PC-3 (cell line): ENCODE data around the gene KLHL34. TPM values are rescaled to one million over a fixed set of nuclear protein-coding genes. Genes with fewer than 3 reads are reported as not detected.

ENCODE experiments used
- ATAC-seq: fragments of 200-7000 bp; cut with Tn5 transposase; 2 replicates; pipeline ENCODE4 v1.9.1; 2020; ENCODE audit warnings: mild to moderate bottlenecking, moderate library complexity
- BruUV-seq: library from RNA; stranded (reverse); fragments of 400-500 nt; replicated peaks from 2 replicates; lab custom pipeline; 2021; lab: Mats Ljungman, UMichigan
- CTCF ChIA-PET: fragments of 300-600 bp; sonication (Branson Sonifier 250); formaldehyde crosslinking; loops from one replicate; lab custom pipeline; 2022; ENCODE audit warnings: antibody characterized with exemption; lab: Charles Lee
- POLR2A ChIA-PET: fragments of 300-600 bp; sonication (Branson Sonifier 250); formaldehyde crosslinking; loops from one replicate; lab custom pipeline; 2022; ENCODE audit warnings: antibody characterized with exemption; ENCODE audit not compliant: unreplicated experiment; lab: Charles Lee
- DNase-seq: peaks from one replicate; pipeline ENCODE4 v3.0.0-alpha.2; 2015
- H2AFZ ChIP-seq: fragments of 300-600 bp; sonication (generic); 2 replicates; pipeline ENCODE4 v1.6.0; 2016; ENCODE audit warnings: antibody characterized with exemption, low read length
- H3F3A ChIP-seq: fragments of 300-600 bp; sonication (generic); one replicate; pipeline ENCODE4 v1.6.0; 2017; ENCODE audit warnings: antibody characterized with exemption, low read length, control low read depth, mild to moderate bottlenecking; ENCODE audit not compliant: unreplicated experiment
- H3K27ac ChIP-seq: fragments of 300-600 bp; sonication (generic); 2 replicates; pipeline ENCODE4 v1.5.1; 2016; ENCODE audit warnings: mild to moderate bottlenecking, low read length
- H3K27me3 ChIP-seq: fragments of 300-600 bp; sonication (generic); 2 replicates; pipeline ENCODE4 v1.6.1; 2016; ENCODE audit warnings: low read length, mixed read lengths
- H3K36me3 ChIP-seq: fragments of 300-600 bp; sonication (generic); 2 replicates; pipeline ENCODE4 v1.6.1; 2016; ENCODE audit warnings: low read depth, mixed run types, low read length, mixed read lengths
- H3K4me1 ChIP-seq: fragments of 300-600 bp; sonication (generic); 2 replicates; pipeline ENCODE4 v1.5.1; 2016; ENCODE audit warnings: low read length; ENCODE audit not compliant: insufficient read depth
- H3K4me2 ChIP-seq: fragments of 300-600 bp; sonication (generic); 2 replicates; pipeline ENCODE4 v1.6.0; 2016; ENCODE audit warnings: low read length
- H3K4me3 ChIP-seq: fragments of 300-600 bp; sonication (generic); 2 replicates; pipeline ENCODE4 v1.5.1; 2016; ENCODE audit warnings: mild to moderate bottlenecking, low read length, mixed read lengths
- H3K79me2 ChIP-seq: fragments of 300-600 bp; sonication (generic); 2 replicates; pipeline ENCODE4 v1.6.1; 2017; ENCODE audit warnings: low read length, mixed read lengths
- H3K9ac ChIP-seq: fragments of 300-600 bp; sonication (generic); 2 replicates; pipeline ENCODE4 v1.6.0; 2016; ENCODE audit warnings: mild to moderate bottlenecking, low read length
- H3K9me2 ChIP-seq: fragments of 300-600 bp; sonication (generic); replicated peaks from 2 replicates; pipeline ENCODE4 v1.6.1; 2016; ENCODE audit warnings: mixed run types, low read length, mixed read lengths
- H3K9me3 ChIP-seq: fragments of 300-600 bp; sonication (generic); 2 replicates; pipeline ENCODE4 v1.6.1; 2016; ENCODE audit warnings: low read length, mixed read lengths
- H4K20me1 ChIP-seq: fragments of 300-600 bp; sonication (generic); 2 replicates; pipeline ENCODE4 v1.6.1; 2016; ENCODE audit warnings: low read length, mixed read lengths
- CTCF ChIP-seq: fragments of 300-600 bp; sonication (generic); conservative IDR thresholded peaks from 2 replicates; pipeline ENCODE4 v1.5.1; 2017; ENCODE audit warnings: antibody characterized with exemption, low read depth, mild to moderate bottlenecking, low read length
- EZH2 ChIP-seq: fragments of 300-600 bp; sonication (generic); IDR thresholded peaks from one replicate; pipeline ENCODE4 v1.6.1; 2017; ENCODE audit warnings: antibody characterized with exemption, mild to moderate bottlenecking, low read length; ENCODE audit not compliant: unreplicated experiment
- EZH2phosphoT487 ChIP-seq: fragments of 300-600 bp; sonication (generic); IDR thresholded peaks from 2 replicates; pipeline ENCODE4 v1.6.1; 2018; ENCODE audit warnings: mild to moderate bottlenecking, antibody characterized with exemption, low read length, borderline replicate concordance
- intact Hi-C: fragments of 100-400 bp; cut with micrococcal nuclease; formaldehyde crosslinking; loops from 2 replicates; pipeline ENCODE4 v1.9.0; 2023
- total RNA-seq: library from RNA; depleted of rRNA; stranded (reverse); fragments of >200 nt; gene quantifications from 2 replicates; pipeline ENCODE4 v1.2.3, GENCODE V29; 2014

Gene KLHL34
- total RNA-seq, 1 experiment from 2014 or later: not detected

- H3K4me1 ChIP-seq: 0 out of 2 replicates have a peak, but pooled peaks cover 4% of the 10 kb centered on the region
- CTCF ChIA-PET: no interaction called here
- H3K79me2 ChIP-seq: no peaks in the 10 kb centered on the region
- BruUV-seq: no TSS peak
- no peaks in the 10 kb centered on the region for H3K9me2 ChIP-seq
- intact Hi-C loops: no loop called here
- H3K9ac ChIP-seq: no peak overlapping the region
- H2AFZ ChIP-seq: no peak overlapping the region
- no peaks in the 10 kb centered on the region for H3K9me3 ChIP-seq
- no peak overlapping the region for H3K27ac ChIP-seq
- H4K20me1 ChIP-seq: no peaks in the 10 kb centered on the region
- H3K4me2 ChIP-seq: no peak overlapping the region
- no peaks in the 10 kb centered on the region for H3F3A ChIP-seq
- ATAC-seq: no peak
- POLR2A ChIA-PET: no interaction called here
- no peak for DNase-seq
- no peak overlapping the region for H3K4me3 ChIP-seq
- no peak for TF ChIP-seq EZH2
- no peaks in the 10 kb centered on the region for H3K36me3 ChIP-seq
- no peaks in the 10 kb centered on the region for H3K27me3 ChIP-seq
Observed at GRCh38 chrX:21700967-21701366, 42.8 kb upstream of the KLHL34 start.

- Histone ChIP-seq H3F3A (no peaks in the 10 kb centered on the region), H3K9me2 (no peaks in the 10 kb centered on the region), H3K36me3 (no peaks in the 10 kb centered on the region), H3K4me2 (no peak overlapping the region), H3K4me3 (no peak overlapping the region), H3K27me3 (no peaks in the 10 kb centered on the region), H2AFZ (no peak overlapping the region), H3K9ac (no peak overlapping the region), H4K20me1 (no peaks in the 10 kb centered on the region), H3K27ac (no peak overlapping the region), H3K9me3 (no peaks in the 10 kb centered on the region), H3K79me2 (no peaks in the 10 kb centered on the region), H3K4me1 (0 out of 2 replicates have a peak, but pooled peaks cover 4% of the 10 kb centered on the region)
- TF ChIP-seq CTCF (no peak), EZH2phosphoT487 (no peak), EZH2 (no peak)
- ChIA-PET CTCF (no interaction called here), POLR2A (no interaction called here)
- no peak for DNase-seq
- ATAC-seq: no peak
- intact Hi-C loops: no loop called here
- BruUV-seq: no TSS peak
Observed at GRCh38 chrX:21700275-21700674, 42.1 kb upstream of the KLHL34 start.

GRCh38 chrX:21699136-21699535 is 41.0 kb upstream of the KLHL34 start:
- ATAC-seq: no peak
- Histone ChIP-seq H3K79me2 (no peaks in the 10 kb centered on the region), H2AFZ (no peak overlapping the region), H3K27me3 (no peaks in the 10 kb centered on the region), H3K9me2 (no peaks in the 10 kb centered on the region), H3K36me3 (no peaks in the 10 kb centered on the region), H3F3A (no peaks in the 10 kb centered on the region), H3K4me1 (0 out of 2 replicates have a peak, but pooled peaks cover 4% of the 10 kb centered on the region), H3K4me2 (no peak overlapping the region), H3K27ac (no peak overlapping the region), H4K20me1 (no peaks in the 10 kb centered on the region), H3K4me3 (no peak overlapping the region), H3K9ac (no peak overlapping the region), H3K9me3 (no peaks in the 10 kb centered on the region)
- CTCF ChIA-PET: no interaction called here
- no peak for TF ChIP-seq CTCF
- no peak for TF ChIP-seq EZH2phosphoT487
- no peak for TF ChIP-seq EZH2
- DNase-seq: peak; percentile 12
- intact Hi-C loops: no loop called here
- no TSS peak for BruUV-seq
- POLR2A ChIA-PET: no interaction called here
